ENCODE results near the gene SLC16A8.
A peak's percentile ranks its signal among the peaks of the same experiment; 100 is the strongest.
"Not testable (repeated sequence)": the region's sequence is repeated elsewhere in the genome, so short reads cannot be mapped to it uniquely, and the experiment has no call there.

The SLC16A8 gene

GRCh38 chr22:38041760-38042487, 42.1 kb downstream of the SLC16A8 start:
- FAIRE-seq (no peak), DNase-seq (ENCODE audit: insufficient read length, low spot score) (no peak)
- no peak for TF ChIP-seq POLR2A (IDR thresholded peaks at IDR 0.05; ENCODE audit: low read depth, low read length)

- DNase-seq (ENCODE audit: insufficient read length, low spot score) (peak; percentile 48), FAIRE-seq (no peak)
- TF ChIP-seq POLR2A (IDR thresholded peaks at IDR 0.05; ENCODE audit: low read depth, low read length), result no peak
Measured at GRCh38 chr22:38040953-38041759, 42.8 kb downstream of the SLC16A8 start.

- no peak for DNase-seq (ENCODE audit: insufficient read length, low spot score)
- TF ChIP-seq POLR2A (IDR thresholded peaks at IDR 0.05; ENCODE audit: low read depth, low read length), result no peak
- no peak for FAIRE-seq
Measured at GRCh38 chr22:38038890-38039812, 44.8 kb downstream of the SLC16A8 start.

DNA sequence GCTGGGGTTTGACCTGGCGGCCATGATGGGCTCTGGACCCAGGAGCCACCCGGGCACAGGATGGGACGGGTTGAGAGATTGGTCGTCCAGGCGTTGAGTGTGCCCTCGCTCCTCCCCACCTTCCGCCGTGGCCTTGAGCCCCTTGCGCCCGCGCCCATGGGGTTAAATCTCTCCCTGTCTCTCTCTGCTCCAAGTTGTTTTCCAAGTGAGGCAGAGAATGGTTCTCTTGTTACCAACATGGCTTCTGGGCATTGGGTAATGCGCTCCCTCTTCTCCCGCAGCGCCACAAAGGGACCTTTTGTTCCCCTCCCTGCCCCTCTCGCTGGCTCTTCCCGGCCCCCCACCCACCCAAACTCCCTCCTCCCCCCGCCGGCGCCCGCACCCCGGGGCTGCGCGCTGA, 45.6 kb downstream of the SLC16A8 start:
- FAIRE-seq (no peak), DNase-seq (ENCODE audit: insufficient read length, low spot score) (no peak)
- TF ChIP-seq POLR2A (IDR thresholded peaks at IDR 0.05; ENCODE audit: low read depth, low read length), result no peak

DNA sequence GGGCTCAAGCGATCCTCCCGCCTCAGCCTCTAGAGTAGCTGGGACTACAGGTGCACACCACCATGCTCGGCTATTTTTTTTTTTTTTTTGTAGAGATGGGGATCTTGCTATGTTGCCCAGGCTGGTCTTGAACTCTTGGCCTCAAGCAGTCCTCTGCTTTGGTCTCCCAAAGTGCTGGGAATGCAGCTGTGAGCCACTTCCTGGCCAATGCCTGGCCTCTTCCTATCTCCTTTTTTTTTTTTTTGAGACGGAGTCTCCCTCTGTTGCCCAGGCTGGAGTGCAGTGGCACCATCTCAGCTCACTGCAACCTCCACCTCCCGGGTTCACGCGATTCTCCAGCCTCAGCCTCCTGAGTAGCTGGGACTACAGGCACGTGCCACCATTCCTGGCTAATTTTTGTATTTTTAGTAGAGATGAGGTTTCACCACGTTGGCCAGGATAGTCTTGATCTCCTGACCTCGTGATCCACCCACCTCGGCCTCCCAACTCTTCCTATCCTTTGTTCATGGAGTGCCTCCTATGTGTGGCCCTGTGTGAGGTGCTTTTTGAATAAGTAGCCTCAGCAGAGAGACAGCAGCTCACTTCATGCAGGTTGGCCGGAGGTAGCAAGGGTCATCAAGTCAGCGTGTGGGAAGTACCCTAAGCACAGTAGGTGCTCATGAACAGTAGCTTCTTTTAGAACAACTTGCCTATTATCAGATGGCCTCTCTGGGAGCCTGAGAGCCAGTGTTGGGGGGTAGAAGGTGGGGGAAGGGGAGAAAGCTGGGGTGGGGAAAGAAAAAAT, 46.4 kb downstream of the SLC16A8 start:
- not testable (repeated sequence) for DNase-seq (ENCODE audit: insufficient read length, low spot score); FAIRE-seq

DNA sequence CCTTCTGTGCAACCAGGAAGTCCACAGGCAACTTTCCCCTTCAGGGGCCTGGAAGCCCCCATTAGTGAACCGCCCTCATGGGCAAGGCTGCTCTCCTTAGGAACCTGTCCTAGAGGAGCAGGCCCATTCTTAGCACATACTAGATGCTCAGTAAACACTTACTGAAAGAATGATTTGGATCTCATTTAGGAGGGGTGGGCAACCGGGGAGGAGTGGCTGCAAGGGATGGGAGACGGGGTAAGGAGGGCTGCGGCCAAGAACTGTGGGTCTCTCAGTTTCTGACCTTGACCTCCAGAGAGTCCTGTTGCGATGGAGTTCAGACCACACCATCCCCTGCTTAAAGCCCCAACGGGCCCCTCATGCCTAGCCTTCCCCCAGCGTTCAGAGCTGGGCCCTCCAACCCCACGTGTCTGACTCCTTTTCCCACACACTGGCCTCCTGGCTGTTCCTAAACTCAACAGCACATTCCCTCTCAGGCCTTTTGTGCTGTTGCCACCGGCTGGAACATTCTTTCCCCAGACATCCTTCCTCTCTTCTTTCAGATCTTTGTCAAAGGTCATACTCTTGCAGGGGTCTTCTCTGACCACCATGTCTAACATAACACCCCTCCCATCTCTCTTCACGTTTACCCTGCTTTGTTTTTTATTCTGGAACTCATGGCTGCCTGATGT, 47.5 kb downstream of the SLC16A8 start:
- no peak for FAIRE-seq

GRCh38 chr22:38035530-38035885, 48.5 kb downstream of the SLC16A8 start:
- no peak for TF ChIP-seq POLR2A (IDR thresholded peaks at IDR 0.05; ENCODE audit: low read depth, low read length)
- no peak for DNase-seq (ENCODE audit: insufficient read length, low spot score)
- no peak for FAIRE-seq

More for the DNA sequence above, 47.5 kb downstream of the SLC16A8 start:
- DNase-seq (ENCODE audit: insufficient read length, low spot score), result no peak
- TF ChIP-seq POLR2A (IDR thresholded peaks at IDR 0.05; ENCODE audit: low read depth, low read length), result no peak

DNA sequence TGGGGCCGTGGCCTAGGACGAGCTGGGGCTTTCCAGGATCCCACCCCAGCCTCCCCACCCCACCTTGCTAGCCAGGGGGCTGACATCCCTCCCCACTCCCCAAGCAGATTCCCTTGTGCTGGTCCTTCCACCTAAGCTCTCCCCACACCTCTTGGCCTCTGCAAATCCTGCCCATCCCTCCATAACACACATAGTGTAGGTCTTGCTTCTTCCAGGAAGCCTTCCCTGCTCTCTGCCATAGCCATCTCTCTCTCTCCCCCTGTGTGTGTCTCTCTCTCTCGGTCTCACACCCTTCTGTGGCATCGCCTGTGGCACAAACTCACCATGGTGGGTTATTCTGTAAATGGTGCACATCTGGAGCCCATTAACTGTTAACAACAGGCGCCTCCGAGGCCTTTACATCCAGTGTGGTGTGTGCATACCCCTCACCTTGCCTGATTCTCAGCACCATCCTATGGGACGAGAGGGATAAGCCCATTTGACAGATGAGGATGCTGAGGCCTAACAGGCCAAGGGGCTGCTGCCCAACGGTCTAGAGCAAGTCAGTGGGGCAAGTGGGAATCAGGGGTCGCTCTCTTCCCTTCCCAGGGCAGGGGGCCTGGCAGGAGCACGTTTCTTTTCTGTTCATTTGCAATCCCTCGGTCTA, 49.0 kb downstream of the SLC16A8 start:
- FAIRE-seq (no peak), DNase-seq (ENCODE audit: insufficient read length, low spot score) (no peak)
- no peak for TF ChIP-seq POLR2A (IDR thresholded peaks at IDR 0.05; ENCODE audit: low read depth, low read length)

DNA sequence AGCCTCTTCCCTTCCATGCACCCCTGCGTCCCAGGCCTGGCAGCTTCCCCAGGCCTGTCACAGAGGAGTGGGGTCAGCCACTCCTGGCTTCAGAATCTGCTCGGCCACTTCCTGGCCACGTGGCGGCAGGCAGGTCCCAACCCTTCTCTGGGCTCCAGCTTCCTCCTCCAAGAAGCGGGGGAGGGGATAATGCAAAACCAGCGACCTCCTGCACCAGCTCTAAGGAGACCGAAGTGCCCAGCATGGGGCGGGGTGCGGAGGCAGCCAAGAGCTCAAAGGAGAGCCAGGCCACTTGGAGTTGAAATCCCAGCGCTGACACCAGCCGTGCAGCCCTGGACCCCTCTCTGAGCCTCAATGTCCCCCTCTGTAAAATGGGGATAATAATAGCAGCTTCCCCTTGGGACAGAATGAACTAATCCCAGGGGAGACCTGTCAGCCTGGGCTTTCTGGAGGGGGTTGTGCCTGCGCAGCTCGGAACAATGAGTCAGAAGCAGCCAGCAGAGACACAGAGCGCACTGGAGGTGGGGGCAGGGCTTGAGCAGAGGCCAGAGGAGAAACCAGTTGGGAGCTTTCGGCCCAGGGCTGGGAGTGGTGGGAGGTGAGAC, 49.6 kb downstream of the SLC16A8 start:
- no peak for TF ChIP-seq POLR2A (IDR thresholded peaks at IDR 0.05; ENCODE audit: low read depth, low read length)
- FAIRE-seq (peak; percentile 33), DNase-seq (ENCODE audit: insufficient read length, low spot score) (peak; percentile 95)

DNA sequence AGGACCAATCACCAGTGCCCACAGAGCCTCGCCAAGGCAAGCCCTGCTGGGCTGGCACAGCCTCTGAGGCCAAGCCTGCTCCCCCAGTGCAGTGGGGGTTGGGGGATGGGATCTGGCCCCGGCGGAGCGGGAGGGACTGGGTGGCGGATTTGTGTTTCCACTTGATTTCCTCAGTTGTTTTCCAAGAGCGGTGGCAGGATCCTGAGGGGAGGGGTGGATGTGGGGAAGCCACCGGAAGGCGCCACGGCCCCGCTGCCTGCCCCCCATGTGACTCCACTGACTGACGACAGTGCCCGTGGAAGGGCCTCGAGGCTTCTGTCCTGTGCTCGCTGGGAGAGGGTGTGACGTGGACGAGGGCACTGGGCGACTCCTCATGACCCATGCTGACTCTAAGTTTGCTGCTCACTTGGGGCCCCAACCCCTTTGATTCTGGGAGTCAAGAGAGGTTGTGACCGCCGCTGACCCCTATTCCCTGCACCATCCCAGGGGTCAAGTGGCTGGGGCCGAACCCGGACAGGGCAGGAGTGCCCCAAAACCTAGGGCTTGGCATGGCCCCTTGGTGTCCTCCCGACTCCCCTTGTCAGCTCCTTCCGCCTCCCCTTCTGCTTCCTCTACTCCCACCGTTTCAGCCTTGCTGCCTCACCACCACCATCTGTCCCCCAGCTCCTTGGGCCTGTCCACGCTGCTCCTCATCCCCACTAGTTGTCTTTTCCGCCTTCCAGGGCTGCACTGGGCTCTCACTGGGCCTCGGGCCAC, 50.3 kb downstream of the SLC16A8 start:
- no peak for FAIRE-seq

More for the DNA sequence above, 50.3 kb downstream of the SLC16A8 start:
- TF ChIP-seq POLR2A (IDR thresholded peaks at IDR 0.05; ENCODE audit: low read depth, low read length), result no peak
- DNase-seq (ENCODE audit: insufficient read length, low spot score), result no peak

Measured in H54 (cell line).